DND-41 (cell line): ENCODE measurements around the gene PPP3CA.

ENCODE experiments used
- ATAC-seq: fragments of 200-7000 bp; cut with Tn5 transposase; 3 replicates; pipeline ENCODE4 v1.9.1; 2021; ENCODE audit warnings: low read depth; ENCODE audit not compliant: insufficient read depth
- DNase-seq: peaks from one replicate; pipeline ENCODE4 v3.0.0-alpha.2; 2020
- H2AFZ ChIP-seq: 2 replicates; pipeline ENCODE4 v1.6.0; 2012; ENCODE audit warnings: low read depth, low read length
- H3K27ac ChIP-seq: 2 replicates; pipeline ENCODE4 v1.5.1; 2012; ENCODE audit warnings: low read length, inconsistent platforms
- H3K27me3 ChIP-seq: fragments of 200-600 bp; sonication (generic); 2 replicates; pipeline ENCODE4 v1.6.0; 2012; ENCODE audit warnings: low read length, mild to moderate bottlenecking, inconsistent platforms; ENCODE audit not compliant: insufficient read depth, poor library complexity
- H3K36me3 ChIP-seq: 2 replicates; pipeline ENCODE4 v1.5.1; 2012; ENCODE audit warnings: low read length, inconsistent platforms; ENCODE audit not compliant: insufficient read depth
- H3K4me1 ChIP-seq: 2 replicates; pipeline ENCODE4 v1.5.1; 2012; ENCODE audit warnings: mild to moderate bottlenecking, low read length; ENCODE audit not compliant: insufficient read depth
- H3K4me2 ChIP-seq: 2 replicates; pipeline ENCODE4 v1.6.0; 2012; ENCODE audit warnings: mild to moderate bottlenecking, moderate library complexity, low read length, inconsistent platforms; ENCODE audit not compliant: insufficient read depth
- H3K4me3 ChIP-seq, 2 experiments: fragments of 200-600 bp in 1 of 2; shearing (Covaris generic) in 1 of 2; 2 replicates each; pipeline ENCODE4 v1.5.1; 2012 to 2016; ENCODE audit warnings: inconsistent platforms in 2 of 2, low read length in 2 of 2, mild to moderate bottlenecking in 2 of 2, low read depth in 1 of 2, moderate library complexity in 1 of 2
- H3K79me2 ChIP-seq: 2 replicates; pipeline ENCODE4 v1.6.0; 2012; ENCODE audit warnings: low read length, inconsistent platforms; ENCODE audit not compliant: insufficient read depth
- H3K9ac ChIP-seq: 2 replicates; pipeline ENCODE4 v1.6.0; 2012; ENCODE audit warnings: low read depth, mild to moderate bottlenecking, inconsistent platforms, low read length, moderate library complexity
- H3K9me3 ChIP-seq: 2 replicates; pipeline ENCODE4 v1.5.1; 2012; ENCODE audit warnings: low read length, moderate library complexity, mild to moderate bottlenecking, inconsistent platforms; ENCODE audit not compliant: insufficient read depth, severe bottlenecking
- H4K20me1 ChIP-seq: 2 replicates; pipeline ENCODE4 v1.6.0; 2012; ENCODE audit warnings: low read length; ENCODE audit not compliant: insufficient read depth
- CTCF ChIP-seq: IDR thresholded peaks from 2 replicates; pipeline ENCODE4 v1.5.1; 2012; ENCODE audit warnings: borderline replicate concordance, low read length, moderate library complexity, mild to moderate bottlenecking; ENCODE audit not compliant: poor library complexity, severe bottlenecking; ENCODE audit errors: extremely low read depth
- EZH2 ChIP-seq: IDR thresholded peaks from 3 replicates; pipeline ENCODE4 v1.6.1; 2012; ENCODE audit warnings: borderline replicate concordance, low read depth, mild to moderate bottlenecking, moderate library complexity, low read length, inconsistent platforms; ENCODE audit not compliant: severe bottlenecking

PPP3CA gene

GRCh38 chr4:101142259-101142658, 205.1 kb downstream of the PPP3CA start:
- no peaks in the 10 kb centered on the region for H3K4me1 ChIP-seq
- H3K36me3 ChIP-seq = no peaks in the 10 kb centered on the region
- no peak overlapping the region for H3K27ac ChIP-seq
- no peak overlapping the region for H2AFZ ChIP-seq
- H3K9ac ChIP-seq = no peak overlapping the region
- H3K4me2 ChIP-seq = no peak overlapping the region
- H3K27me3 ChIP-seq = no peaks in the 10 kb centered on the region
- H3K79me2 ChIP-seq = no peaks in the 10 kb centered on the region
- TF ChIP-seq EZH2 = no peak
- no peak for TF ChIP-seq CTCF
- H3K9me3 ChIP-seq = no peaks in the 10 kb centered on the region
- ATAC-seq = no peak
- no peak for DNase-seq
- no peaks in the 10 kb centered on the region for H4K20me1 ChIP-seq
- H3K4me3 ChIP-seq = no peak overlapping the region

GRCh38 chr4:101141855-101142254, 205.5 kb downstream of the PPP3CA start:
- H4K20me1 ChIP-seq = no peaks in the 10 kb centered on the region
- H3K9ac ChIP-seq = no peak overlapping the region
- H3K9me3 ChIP-seq = no peaks in the 10 kb centered on the region
- no peaks in the 10 kb centered on the region for H3K79me2 ChIP-seq
- H3K4me2 ChIP-seq = no peak overlapping the region
- no peak for TF ChIP-seq CTCF
- no peak overlapping the region for H3K27ac ChIP-seq
- DNase-seq = no peak
- H3K27me3 ChIP-seq = no peaks in the 10 kb centered on the region
- no peak overlapping the region for H2AFZ ChIP-seq
- H3K4me1 ChIP-seq = no peaks in the 10 kb centered on the region
- H3K4me3 ChIP-seq = no peak overlapping the region
- ATAC-seq = no peak
- no peaks in the 10 kb centered on the region for H3K36me3 ChIP-seq

GRCh38 chr4:101141230-101141629, 206.1 kb downstream of the PPP3CA start:
- H3K9ac ChIP-seq = no peak overlapping the region
- H3K27me3 ChIP-seq = no peaks in the 10 kb centered on the region
- no peak overlapping the region for H2AFZ ChIP-seq
- ATAC-seq = no peak
- no peaks in the 10 kb centered on the region for H4K20me1 ChIP-seq
- no peaks in the 10 kb centered on the region for H3K4me1 ChIP-seq
- TF ChIP-seq EZH2 = no peak
- no peak for TF ChIP-seq CTCF
- no peak overlapping the region for H3K4me2 ChIP-seq
- H3K79me2 ChIP-seq = no peaks in the 10 kb centered on the region
- H3K9me3 ChIP-seq = no peaks in the 10 kb centered on the region
- H3K36me3 ChIP-seq = no peaks in the 10 kb centered on the region
- no peak overlapping the region for H3K4me3 ChIP-seq
- H3K27ac ChIP-seq = no peak overlapping the region
- DNase-seq = no peak

GRCh38 chr4:101140228-101140627, 207.1 kb downstream of the PPP3CA start:
- Histone ChIP-seq H3K36me3 (no peaks in the 10 kb centered on the region), H3K79me2 (no peaks in the 10 kb centered on the region), H3K4me3 (no peak overlapping the region), H3K4me1 (no peaks in the 10 kb centered on the region), H4K20me1 (no peaks in the 10 kb centered on the region), H3K9ac (no peak overlapping the region), H3K27me3 (no peaks in the 10 kb centered on the region), H3K9me3 (no peaks in the 10 kb centered on the region), H2AFZ (no peak overlapping the region), H3K4me2 (no peak overlapping the region), H3K27ac (no peak overlapping the region)
- DNase-seq (no peak), ATAC-seq (no peak)
- TF ChIP-seq EZH2 (no peak), CTCF (no peak)
